ENCODE data around the gene KIAA0825. TPM values are rescaled to one million over a fixed set of nuclear protein-coding genes. Genes with fewer than 3 reads are reported as not detected.
"Not testable (repeated sequence)": the region's sequence is repeated elsewhere in the genome, so short reads cannot be mapped to it uniquely, and the experiment has no call there.

The KIAA0825 gene
- total RNA-seq, 4 donors from 2014 or later, result 1.8 to 3.4 (median 2.6) TPM

- Histone ChIP-seq H3K4me3 (no peak overlapping the region), H3K4me1 (peaks cover 0 to 23% (median 0%) of the 10 kb centered on the region in 3 donors), H3K27ac (no peak overlapping the region), H3K36me3 (no peaks in the 10 kb centered on the region), H3K27me3 (no peaks in the 10 kb centered on the region), H3K9me3 (no peaks in the 10 kb centered on the region)
- intact Hi-C loops (cut with DNase I), result no loop called here
- 88 to 96% methylated on average over 4 of the region's 4 CpGs for WGBS, 2 donors
- DNase-seq, result no peak
- TF ChIP-seq CTCF (IDR thresholded peaks at IDR 0.05), result no peak
- TF ChIP-seq POLR2A (IDR thresholded peaks at IDR 0.05), result no peak
Measured at GRCh38 chr5:94360382-94361130, 257.8 kb downstream of the KIAA0825 start.

- H3K4me1 ChIP-seq, result peaks cover 0 to 23% (median 0%) of the 10 kb centered on the region in 3 donors
- no peaks in the 10 kb centered on the region for H3K36me3 ChIP-seq
- DNase-seq, result no peak
- H3K27me3 ChIP-seq, result no peaks in the 10 kb centered on the region
- H3K9me3 ChIP-seq, result no peaks in the 10 kb centered on the region
- intact Hi-C loops (cut with DNase I), result no loop called here
- no peak overlapping the region for H3K27ac ChIP-seq
- H3K4me3 ChIP-seq, result no peak overlapping the region
- WGBS, 2 donors, result 92 to 94% methylated on average over 3 of the region's 3 CpGs
- no peak for TF ChIP-seq POLR2A (IDR thresholded peaks at IDR 0.05)
- no peak for TF ChIP-seq CTCF (IDR thresholded peaks at IDR 0.05)
Measured at GRCh38 chr5:94359880-94360279, 258.5 kb downstream of the KIAA0825 start.

- intact Hi-C loops (cut with DNase I), result no loop called here
- Histone ChIP-seq H3K27me3 (no peaks in the 10 kb centered on the region), H3K4me3 (no peak overlapping the region), H3K36me3 (no peaks in the 10 kb centered on the region), H3K9me3 (no peaks in the 10 kb centered on the region), H3K27ac (no peak overlapping the region), H3K4me1 (no peaks in the 10 kb centered on the region)
- no peak for TF ChIP-seq POLR2A (IDR thresholded peaks at IDR 0.05)
- no peak for TF ChIP-seq CTCF (IDR thresholded peaks at IDR 0.05)
- DNase-seq, result no peak
Measured at GRCh38 chr5:94355811-94356210, 262.6 kb downstream of the KIAA0825 start.

GRCh38 chr5:94354837-94355485 is 263.4 kb downstream of the KIAA0825 start:
- H3K36me3 ChIP-seq; H3K9me3 ChIP-seq; H3K27ac ChIP-seq; H3K27me3 ChIP-seq; H3K4me3 ChIP-seq; H3K4me1 ChIP-seq; intact Hi-C loops (cut with DNase I); DNase-seq: not testable (repeated sequence)
- 69 to 76% methylated on average over 5 of the region's 5 CpGs for WGBS, 2 donors

- DNase-seq, result no peak
- H3K36me3 ChIP-seq, result no peaks in the 10 kb centered on the region
- H3K4me3 ChIP-seq, result no peak overlapping the region
- TF ChIP-seq CTCF (IDR thresholded peaks at IDR 0.05) (no peak), POLR2A (IDR thresholded peaks at IDR 0.05) (no peak)
- no peak overlapping the region for H3K27ac ChIP-seq
- H3K27me3 ChIP-seq, result no peaks in the 10 kb centered on the region
- 69 to 81% methylated on average over 4 of the region's 4 CpGs for WGBS, 2 donors
- no peaks in the 10 kb centered on the region for H3K4me1 ChIP-seq
- peaks cover 0 to under 1% (median 0%) of the 10 kb centered on the region in 3 donors for H3K9me3 ChIP-seq
- intact Hi-C loops (cut with DNase I), result no loop called here
Measured at GRCh38 chr5:94353605-94354004, 264.8 kb downstream of the KIAA0825 start.

All from esophagus squamous epithelium (tissue), 5 donors.